PFSK-1 (cell line): Measurements from ENCODE around the gene SCCPDH.

Source experiments
- POLR2AphosphoS5 ChIP-seq: IDR thresholded peaks from 2 replicates; pipeline ENCODE4 v1.6.1; 2012; ENCODE audit warnings: low read depth, mild to moderate bottlenecking, control low read depth, low read length, moderate library complexity
- SIN3A ChIP-seq: IDR thresholded peaks from 2 replicates; pipeline ENCODE4 v1.6.1; 2012; ENCODE audit warnings: mild to moderate bottlenecking, low read length, moderate library complexity, borderline replicate concordance; ENCODE audit not compliant: insufficient read depth
- TAF1 ChIP-seq: IDR thresholded peaks from 2 replicates; pipeline ENCODE4 v1.6.1; 2012; ENCODE audit warnings: low read length, control low read depth, borderline replicate concordance; ENCODE audit not compliant: insufficient read depth
- TF ChIP-seq, protein P1 (sequence below), 2 experiments: IDR thresholded peaks; 2 replicates each; pipeline versions ENCODE4 v1.6.1 to v1.8.0; 2011 to 2012; ENCODE audit warnings: low read depth in 2 of 2, low read length in 2 of 2, control low read depth in 1 of 2, inconsistent platforms in 1 of 2, mild to moderate bottlenecking in 1 of 2, moderate library complexity in 1 of 2; ENCODE audit not compliant: insufficient read depth in 1 of 2

DNA sequence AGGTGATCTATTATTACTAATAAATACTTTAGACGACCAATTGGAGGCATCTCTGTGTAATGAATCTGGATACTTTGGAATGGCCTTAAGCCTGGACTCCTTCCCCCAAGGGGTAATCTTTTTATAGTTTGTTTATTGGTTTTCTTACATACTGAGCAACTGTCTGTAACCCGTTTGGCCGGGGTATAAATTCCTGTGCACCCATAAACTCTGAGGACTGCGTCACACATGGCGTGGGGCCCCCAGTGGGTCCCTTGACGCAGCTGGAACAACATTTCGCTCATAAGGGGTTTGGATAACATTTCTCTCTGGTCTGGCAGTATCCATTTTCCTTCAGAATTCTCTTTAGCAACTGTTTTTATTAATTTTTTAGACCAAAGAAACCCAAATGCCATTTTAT lies 26.5 kb downstream of the SCCPDH start:
- TF ChIP-seq, protein P1, sequence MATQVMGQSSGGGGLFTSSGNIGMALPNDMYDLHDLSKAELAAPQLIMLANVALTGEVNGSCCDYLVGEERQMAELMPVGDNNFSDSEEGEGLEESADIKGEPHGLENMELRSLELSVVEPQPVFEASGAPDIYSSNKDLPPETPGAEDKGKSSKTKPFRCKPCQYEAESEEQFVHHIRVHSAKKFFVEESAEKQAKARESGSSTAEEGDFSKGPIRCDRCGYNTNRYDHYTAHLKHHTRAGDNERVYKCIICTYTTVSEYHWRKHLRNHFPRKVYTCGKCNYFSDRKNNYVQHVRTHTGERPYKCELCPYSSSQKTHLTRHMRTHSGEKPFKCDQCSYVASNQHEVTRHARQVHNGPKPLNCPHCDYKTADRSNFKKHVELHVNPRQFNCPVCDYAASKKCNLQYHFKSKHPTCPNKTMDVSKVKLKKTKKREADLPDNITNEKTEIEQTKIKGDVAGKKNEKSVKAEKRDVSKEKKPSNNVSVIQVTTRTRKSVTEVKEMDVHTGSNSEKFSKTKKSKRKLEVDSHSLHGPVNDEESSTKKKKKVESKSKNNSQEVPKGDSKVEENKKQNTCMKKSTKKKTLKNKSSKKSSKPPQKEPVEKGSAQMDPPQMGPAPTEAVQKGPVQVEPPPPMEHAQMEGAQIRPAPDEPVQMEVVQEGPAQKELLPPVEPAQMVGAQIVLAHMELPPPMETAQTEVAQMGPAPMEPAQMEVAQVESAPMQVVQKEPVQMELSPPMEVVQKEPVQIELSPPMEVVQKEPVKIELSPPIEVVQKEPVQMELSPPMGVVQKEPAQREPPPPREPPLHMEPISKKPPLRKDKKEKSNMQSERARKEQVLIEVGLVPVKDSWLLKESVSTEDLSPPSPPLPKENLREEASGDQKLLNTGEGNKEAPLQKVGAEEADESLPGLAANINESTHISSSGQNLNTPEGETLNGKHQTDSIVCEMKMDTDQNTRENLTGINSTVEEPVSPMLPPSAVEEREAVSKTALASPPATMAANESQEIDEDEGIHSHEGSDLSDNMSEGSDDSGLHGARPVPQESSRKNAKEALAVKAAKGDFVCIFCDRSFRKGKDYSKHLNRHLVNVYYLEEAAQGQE (IDR thresholded peaks at IDR 0.05; ENCODE audit: insufficient read depth in 1 of 2, low read depth in 2 of 2, low read length in 2 of 2) = no peak
- TF ChIP-seq POLR2AphosphoS5 (no peak), SIN3A (no peak), TAF1 (no peak)
